Measurements from ENCODE around the gene ZNF524.

- TF ChIP-seq CTCF (IDR thresholded peaks at IDR 0.05) (no peak), POLR2A (IDR thresholded peaks at IDR 0.05) (no peak), EP300 (IDR thresholded peaks at IDR 0.05) (no peak), POLR2AphosphoS5 (IDR thresholded peaks at IDR 0.05) (no peak)
These were observed 37.4 kb downstream of the ZNF524 start for GRCh38 chr19:55637534-55637933.
